GM18502 (cell line): ENCODE results near the gene GIT2.
A peak's percentile ranks its signal among the peaks of the same experiment; 100 is the strongest.
"Not testable (repeated sequence)": the region's sequence is repeated elsewhere in the genome, so short reads cannot be mapped to it uniquely, and the experiment has no call there.

Experiments
- ATAC-seq: cut with Tn5 transposase; IDR thresholded peaks from one replicate; pipeline ENCODE4 v1.9.1; 2021; ENCODE audit warnings: mild to moderate bottlenecking; ENCODE audit not compliant: unreplicated experiment, poor library complexity

Gene GIT2

GRCh38 chr12:110005319-110005973, 9.3 kb upstream of the GIT2 start:
- no peak for ATAC-seq

GRCh38 chr12:110004598-110004997, 8.4 kb upstream of the GIT2 start:
- peak; percentile 63 for ATAC-seq

DNA sequence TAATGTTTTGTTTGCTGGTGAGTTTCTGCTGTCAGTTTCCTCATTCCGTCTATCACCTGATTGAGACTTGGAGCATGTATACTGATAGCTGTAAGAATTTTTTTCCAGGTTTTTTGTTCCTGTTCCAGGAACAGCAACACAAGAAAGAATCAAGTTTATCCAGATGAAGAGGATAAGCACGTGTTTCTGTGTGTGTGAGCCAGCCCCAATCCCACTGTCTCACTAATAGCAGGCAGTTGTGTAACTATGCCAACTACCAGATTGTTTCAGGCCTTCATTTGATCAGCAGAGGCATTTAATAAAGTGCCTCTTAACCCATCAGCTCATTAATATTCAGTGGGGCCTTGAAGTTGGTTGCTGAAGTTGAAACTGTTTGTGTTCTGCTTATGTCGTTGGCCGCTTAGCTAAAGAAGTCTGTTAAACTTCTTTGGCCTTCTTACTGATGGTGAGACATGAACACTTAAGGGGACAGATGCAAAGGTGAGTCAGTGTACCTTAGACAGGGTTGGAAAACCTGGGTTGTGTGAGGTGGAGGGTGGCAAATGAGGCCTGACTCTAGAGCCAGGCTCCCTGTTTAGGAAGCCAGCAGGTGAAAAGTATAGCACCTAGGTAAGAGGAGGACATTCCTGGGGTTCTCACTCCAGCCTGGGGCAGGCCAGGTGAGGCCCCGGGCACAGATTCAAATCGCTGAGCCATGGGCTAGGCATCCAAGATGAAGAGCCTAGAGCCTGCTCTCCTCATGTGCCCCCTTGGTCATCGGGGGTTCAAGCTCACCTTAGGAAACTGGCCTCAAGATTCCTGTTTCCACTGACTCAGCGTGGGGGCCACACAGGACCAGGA, 6.7 kb upstream of the GIT2 start:
- ATAC-seq, result no peak

DNA sequence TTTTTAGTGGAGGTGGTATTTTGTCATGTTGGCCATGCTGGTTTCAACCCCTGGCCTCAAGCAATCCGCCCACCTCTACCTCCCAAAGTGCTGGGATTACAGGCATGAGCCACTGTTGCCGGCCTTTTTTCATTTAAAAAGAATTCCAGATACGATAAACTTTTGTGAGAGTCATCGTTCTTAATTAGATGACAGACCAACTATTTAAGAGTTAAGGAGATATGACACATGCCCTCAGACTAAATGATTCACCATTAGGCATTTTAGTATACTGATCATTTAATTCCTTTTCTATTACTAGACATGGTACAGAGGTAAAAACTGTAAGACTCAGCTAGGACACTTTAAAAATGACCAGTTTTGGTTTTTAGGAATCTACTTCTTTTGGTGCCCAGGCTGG, 5.4 kb upstream of the GIT2 start:
- no peak for ATAC-seq

- ATAC-seq, result no peak
These were observed 3.9 kb upstream of the GIT2 start for GRCh38 chr12:109999983-110000505.

DNA sequence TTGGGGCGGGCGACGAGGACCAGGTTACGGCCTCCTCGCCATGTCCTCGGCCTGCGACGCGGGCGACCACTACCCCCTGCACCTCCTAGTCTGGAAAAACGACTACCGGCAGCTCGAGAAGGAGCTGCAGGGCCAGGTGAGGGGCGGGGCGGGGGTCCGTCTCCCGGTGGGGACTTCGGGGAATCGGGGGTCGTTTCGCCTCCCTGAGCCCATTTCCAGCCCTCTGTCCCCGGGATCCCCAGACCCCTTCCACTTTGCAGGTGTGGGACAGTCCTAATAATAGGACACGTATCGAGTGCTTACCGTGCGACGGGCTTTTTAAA, 3.4 kb upstream of the GIT2 start:
- ATAC-seq, result no peak

DNA sequence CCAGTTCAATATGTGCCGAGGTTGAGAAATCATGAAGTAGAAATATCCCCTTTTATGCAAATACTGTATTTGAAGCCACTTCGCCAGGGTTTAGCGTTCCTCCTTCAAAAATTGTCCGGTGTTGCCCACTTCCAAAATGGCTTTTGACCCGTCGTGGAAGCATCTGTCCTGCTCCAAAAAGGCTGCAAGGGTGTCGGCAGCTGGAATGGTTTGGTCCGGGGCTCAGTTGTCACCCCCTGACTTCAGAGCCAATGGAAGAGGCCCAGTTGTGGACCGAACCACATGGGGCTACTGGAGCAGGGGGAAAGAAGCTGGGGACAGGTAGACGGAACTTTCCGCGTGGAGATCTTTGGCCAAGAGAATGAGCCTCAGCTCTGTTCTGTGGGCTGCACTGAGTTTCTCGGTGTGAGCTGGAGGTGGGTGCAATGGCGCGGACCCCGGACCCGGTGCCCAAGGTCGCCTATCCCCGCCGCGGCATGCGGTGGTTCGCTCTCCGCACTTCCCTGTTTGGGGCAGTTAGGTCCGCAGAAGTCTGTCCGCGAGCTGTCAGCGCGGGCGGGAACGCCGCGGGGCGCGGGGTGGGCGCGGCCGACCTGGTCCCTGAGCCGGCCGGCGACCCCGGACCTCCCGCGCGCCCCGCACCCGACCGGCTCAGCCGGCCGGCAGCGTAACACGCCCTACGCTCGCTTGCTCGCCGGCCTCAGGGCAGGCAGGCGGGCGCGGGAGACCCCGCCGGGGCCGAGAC, 2.9 kb upstream of the GIT2 start, which contains the start of gene ANKRD13A:
Gene ANKRD13A, plus strand, starts transcription at position 527 of the 745 bp plus-strand sequence. CDS start 259 bp downstream, outside the sequence.
- peak; percentile 51 for ATAC-seq

- no peak for ATAC-seq
These were observed 2.2 kb upstream of the GIT2 start for GRCh38 chr12:109998241-109998903.

DNA sequence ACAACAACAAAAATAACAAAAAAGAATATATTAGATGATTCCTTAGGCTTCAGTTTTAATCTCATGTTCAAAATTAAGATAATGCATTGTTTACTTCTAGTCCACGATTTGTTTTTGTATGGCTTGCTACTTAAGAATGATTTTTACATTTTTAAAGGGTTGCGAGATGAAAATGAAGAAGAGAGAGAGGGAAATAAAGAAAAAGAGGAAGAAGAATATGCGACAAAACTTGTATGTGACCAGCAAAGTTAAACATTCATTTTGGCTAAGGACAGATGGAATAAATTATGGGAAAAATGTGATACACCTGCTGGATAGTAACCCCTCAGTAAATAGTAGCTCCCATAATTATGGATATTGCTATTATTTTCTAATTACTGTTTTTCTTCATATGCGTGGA, 1.2 kb upstream of the GIT2 start:
- no peak for ATAC-seq

GRCh38 chr12:109996483-109996853, 300 bp upstream of the GIT2 start:
- no peak for ATAC-seq

GRCh38 chr12:109995361-109995685, 845 bp downstream of the GIT2 start:
- no peak for ATAC-seq

GRCh38 chr12:109994401-109995175, 1.6 kb downstream of the GIT2 start:
- no peak for ATAC-seq

DNA sequence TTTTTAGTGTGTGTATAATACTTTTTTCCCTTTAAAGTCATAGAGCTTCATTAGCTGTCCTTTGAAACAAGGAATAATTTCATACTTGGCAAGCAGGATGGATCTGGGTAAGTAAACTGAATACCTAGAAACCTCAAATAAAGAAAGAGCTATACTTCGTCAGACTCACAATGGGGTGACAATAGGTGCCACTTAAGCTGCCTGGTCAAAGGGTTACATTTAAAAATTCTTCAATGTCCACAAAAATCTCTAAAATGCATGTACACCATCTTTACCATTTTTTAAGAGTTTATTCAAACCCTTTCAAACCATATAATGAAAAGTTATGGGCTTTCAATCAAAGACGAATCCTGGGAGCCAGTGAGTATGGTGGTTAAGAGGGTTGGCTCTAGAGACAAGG, 3.1 kb downstream of the GIT2 start:
- ATAC-seq, result no peak

- ATAC-seq, result no peak
These were observed 4.6 kb downstream of the GIT2 start for GRCh38 chr12:109991586-109991985.

DNA sequence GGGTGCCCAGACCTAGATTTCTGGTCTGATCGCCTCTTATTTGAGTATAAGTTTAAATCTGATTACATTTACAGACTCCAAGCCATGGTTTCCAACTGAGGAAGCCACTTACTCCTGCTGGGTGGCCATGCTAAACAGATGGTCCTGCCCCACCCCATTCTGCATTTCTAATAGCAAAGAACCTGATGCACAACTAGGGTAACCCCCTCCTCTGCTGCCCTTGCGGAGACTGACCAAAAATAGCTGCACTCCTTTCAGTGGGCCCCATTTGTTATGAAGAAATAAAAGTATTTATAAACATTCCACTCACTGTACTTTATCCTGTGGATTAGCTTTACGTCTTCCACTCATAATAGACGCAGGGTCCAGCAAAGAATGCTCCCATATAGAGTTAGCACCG, 6.8 kb downstream of the GIT2 start:
- ATAC-seq, result no peak

DNA sequence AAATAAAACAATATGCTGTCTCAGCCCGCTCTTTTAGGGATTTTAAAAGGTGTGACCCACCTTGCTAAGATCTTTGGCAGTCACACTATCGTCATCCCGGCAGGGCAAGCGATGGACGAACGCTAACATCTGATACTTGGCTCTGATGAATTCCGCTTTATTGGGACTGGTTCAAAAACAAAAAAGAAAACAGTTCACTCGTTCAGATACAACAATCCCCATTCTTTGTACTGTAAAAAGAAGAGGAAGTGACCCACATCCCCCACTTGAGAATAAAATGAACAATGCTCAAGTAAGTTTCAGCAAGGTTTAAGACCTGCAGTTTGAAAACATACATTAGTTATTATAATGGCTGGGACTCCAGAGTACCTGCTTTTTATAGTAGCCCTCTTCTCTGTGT, 7.3 kb downstream of the GIT2 start:
- ATAC-seq, result no peak

GRCh38 chr12:109988274-109988673, 7.9 kb downstream of the GIT2 start:
- ATAC-seq, result no peak

- no peak for ATAC-seq
These were observed 8.6 kb downstream of the GIT2 start for GRCh38 chr12:109987615-109988014.

- not testable (repeated sequence) for ATAC-seq
These were observed 9.9 kb downstream of the GIT2 start for GRCh38 chr12:109986236-109986635.
